ENCODE data around the gene FKBP1C.
"Not testable (repeated sequence)": the region's sequence is repeated elsewhere in the genome, so short reads cannot be mapped to it uniquely, and the experiment has no call there.

- not testable (repeated sequence) for TF ChIP-seq EZH2 (IDR thresholded peaks at IDR 0.05; ENCODE audit: borderline replicate concordance, low read length); CTCF (IDR thresholded peaks at IDR 0.05; ENCODE audit: low read length)
These were observed 47.0 kb upstream of the FKBP1C start for GRCh38 chr6:63164047-63164803.
